GM19397 (cell line): ENCODE results near the gene TAGLN2.
A peak's percentile ranks its signal among the peaks of the same experiment; 100 is the strongest.
"Not testable (repeated sequence)": the region's sequence is repeated elsewhere in the genome, so short reads cannot be mapped to it uniquely, and the experiment has no call there.

Source experiments
- ATAC-seq: cut with Tn5 transposase; IDR thresholded peaks from one replicate; pipeline ENCODE4 v1.9.1; 2021; ENCODE audit warnings: mild to moderate bottlenecking, moderate library complexity; ENCODE audit not compliant: unreplicated experiment

The TAGLN2 gene

DNA sequence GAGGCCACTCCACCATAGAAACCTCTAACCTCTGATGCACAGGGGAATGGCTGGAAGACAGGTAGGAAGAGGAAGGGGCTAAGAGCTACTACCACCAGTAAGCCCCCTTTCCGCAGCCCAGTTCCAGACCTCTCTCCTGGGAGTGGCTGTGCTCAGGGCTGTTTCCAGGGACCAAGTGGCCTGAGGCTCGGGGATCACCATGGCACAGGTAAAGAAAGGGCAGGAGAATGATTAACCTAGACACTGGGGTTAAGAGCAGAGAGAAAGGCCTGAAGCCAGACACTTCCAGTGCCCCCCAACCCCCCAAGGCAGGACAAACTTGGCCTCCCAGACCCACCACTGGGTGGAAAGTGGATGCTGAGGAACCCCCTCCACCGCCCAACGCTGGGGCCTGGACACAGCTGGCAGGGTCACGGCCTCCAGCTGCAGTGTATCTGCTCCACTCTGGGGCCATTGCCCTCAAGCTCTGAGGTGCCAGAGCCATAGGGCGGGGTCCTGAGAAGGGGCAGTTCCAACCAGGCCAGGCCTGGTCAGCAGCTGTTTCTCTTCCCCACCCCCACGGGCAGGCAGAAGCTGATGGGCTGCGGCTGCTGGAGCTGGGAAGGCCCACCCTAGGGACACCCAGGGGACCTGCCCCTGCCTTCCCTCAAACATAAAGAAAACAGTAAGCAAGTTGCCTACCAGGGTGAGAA is 2.6 kb downstream of the TAGLN2 start:
- ATAC-seq, result peak; percentile 3

GRCh38 chr1:159921700-159922504 is 3.4 kb downstream of the TAGLN2 start:
- no peak for ATAC-seq

- no peak for ATAC-seq
Measured at GRCh38 chr1:159921251-159921650, 4.1 kb downstream of the TAGLN2 start.

DNA sequence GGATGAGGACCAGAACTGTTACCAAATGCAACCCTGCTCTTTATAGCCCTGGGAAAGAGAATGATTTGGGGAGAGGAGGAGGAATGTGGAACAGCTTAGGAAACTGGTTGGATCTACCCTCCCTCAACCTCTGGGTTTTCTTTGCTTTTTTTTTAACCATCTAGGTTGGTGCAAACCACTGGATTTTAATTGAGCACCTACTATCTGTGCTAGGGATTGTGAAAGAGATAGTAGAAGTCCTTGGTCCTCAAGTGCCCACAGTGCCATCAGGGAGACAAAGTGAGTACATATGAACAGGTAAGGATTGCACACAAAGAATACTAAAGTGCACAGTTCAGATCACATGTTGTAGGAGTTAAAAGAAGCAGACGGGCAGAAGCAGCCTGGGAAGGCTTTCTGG is 4.7 kb downstream of the TAGLN2 start:
- no peak for ATAC-seq

GRCh38 chr1:159920202-159920601 is 5.1 kb downstream of the TAGLN2 start:
- ATAC-seq, result no peak

DNA sequence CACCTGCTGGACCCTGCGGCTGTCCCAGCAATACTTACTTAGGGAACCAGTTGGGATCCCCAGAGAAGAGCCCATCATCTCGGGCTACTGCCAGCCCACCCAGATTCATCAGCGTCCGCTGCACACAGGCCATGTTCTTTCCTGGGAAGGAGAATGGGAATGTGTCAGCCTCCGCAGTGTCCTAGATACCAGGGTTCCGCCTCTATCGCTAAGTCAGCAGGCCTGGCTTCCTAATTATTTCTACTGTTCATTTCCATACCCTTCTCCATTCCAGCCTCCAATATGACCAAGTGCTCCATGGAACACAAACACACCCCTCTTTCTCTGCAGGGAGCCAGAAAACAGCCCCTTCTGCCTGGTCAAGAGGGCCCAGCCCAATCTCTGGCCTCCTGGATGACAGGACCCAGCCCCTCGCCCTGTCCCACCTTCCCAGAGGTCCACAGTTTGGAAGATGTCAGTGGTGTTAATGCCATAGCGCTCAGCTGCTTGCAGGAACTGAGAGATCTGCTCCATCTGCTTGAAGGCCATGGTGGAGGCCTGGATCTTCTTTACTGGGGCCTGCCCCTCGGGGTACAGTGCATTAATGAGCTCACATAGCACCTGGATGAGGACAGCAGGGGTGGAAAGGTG is 6.0 kb downstream of the TAGLN2 start:
- no peak for ATAC-seq

GRCh38 chr1:159918352-159919200 is 6.7 kb downstream of the TAGLN2 start:
- no peak for ATAC-seq

DNA sequence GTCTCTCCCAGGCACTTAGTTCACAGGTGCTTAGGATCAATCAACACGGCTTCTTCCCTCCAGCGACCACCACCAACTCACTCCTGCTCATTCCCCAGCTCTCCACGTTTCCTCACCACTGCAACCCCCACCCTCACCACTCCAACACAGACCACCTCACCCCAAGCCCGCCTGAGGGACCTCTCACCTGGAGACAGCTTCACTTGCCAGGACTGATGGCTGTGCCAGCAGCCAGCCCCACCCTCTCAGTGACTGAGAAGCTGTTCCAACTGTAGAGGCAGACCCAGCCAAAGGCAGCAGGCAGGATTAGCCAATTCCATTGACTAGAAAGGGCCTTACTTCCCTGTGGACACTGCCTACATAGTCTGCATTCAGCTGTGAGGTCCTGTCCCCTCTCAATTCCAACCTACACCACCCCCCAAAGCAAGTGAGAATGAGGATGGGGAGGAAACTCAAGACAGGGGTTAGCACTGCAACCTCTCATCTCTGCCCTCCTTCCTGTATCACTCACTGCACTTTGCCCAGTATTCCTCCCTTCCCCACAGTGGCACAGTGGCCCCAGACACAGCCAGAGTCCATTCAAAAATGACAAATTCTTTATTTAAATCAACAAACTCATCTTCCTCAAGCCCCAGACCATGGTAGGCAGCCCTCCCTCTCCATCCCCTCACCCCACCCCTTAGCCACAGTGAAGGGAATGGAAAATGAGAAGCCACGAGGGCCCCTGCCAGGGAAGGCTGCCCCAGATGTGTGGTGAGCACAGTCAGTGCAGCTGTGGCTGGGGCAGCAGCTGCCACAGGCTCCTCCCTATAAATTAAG is 7.6 kb downstream of the TAGLN2 start:
- no peak for ATAC-seq

- ATAC-seq, result no peak
Measured at GRCh38 chr1:159916242-159917051, 8.9 kb downstream of the TAGLN2 start.

- no peak for ATAC-seq
Measured at GRCh38 chr1:159915571-159916241, 9.6 kb downstream of the TAGLN2 start.

- no peak for ATAC-seq
Measured at GRCh38 chr1:159914252-159915018, 10.9 kb downstream of the TAGLN2 start.

- ATAC-seq, result no peak
Measured at GRCh38 chr1:159913451-159914192, 11.7 kb downstream of the TAGLN2 start.

DNA sequence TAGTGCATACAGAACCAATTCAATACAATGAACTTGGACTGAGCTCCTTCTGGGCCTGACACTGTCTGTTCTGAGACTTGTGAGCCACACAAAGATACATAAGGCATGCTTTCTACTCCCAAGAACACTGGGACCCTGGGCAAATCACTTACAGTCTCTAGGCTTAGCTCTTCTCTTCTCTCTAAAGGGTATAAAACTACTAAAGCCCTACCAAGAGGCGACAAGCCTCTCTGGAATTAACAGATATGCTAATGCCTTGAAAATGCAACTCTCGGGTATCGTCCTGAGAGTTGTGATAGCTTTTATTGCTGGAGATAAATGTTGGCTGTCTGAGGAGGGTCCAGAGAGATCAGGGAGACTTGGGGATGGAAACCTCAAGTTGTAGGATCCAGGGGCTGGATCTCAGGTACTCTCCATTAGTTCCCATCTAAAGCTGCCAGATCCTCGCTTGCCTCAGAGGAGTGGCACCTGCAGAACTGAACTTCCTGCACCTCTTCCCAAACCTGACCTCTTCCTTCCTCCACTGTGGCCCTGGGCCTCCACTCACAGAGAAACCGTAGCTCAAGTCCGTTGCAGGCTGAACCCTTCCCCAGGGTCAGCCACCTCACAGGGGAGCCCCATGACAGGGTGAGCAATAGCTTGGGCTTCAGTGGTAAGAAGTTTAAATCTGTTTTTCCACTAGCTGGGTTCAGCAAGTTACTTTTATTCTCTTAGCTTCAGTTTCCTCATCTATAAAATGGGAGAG is 13.8 kb downstream of the TAGLN2 start:
- ATAC-seq, result no peak

- no peak for ATAC-seq
Measured at GRCh38 chr1:159908031-159908940, 17.0 kb downstream of the TAGLN2 start.

GRCh38 chr1:159906960-159907359 is 18.3 kb downstream of the TAGLN2 start:
- no peak for ATAC-seq

DNA sequence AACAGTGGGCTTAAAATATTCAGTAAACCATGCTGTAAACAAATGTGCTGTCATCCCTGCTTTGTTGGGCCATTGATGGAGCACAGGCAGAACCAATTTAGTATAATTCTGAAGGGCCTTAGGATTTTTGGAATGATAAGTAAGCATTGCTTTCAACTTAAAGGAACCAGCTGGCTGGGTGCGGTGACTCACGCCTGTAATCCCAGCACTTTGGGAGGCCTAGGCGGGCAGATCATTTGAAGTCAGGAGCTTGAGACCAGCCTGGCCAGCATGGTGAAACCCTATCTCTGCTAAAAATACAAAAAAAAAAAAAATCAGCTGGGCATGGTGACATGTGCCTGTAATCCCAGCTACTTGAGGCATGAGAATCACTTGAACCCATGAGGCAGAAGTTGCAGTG is 21.3 kb downstream of the TAGLN2 start:
- not testable (repeated sequence) for ATAC-seq
